GM21825 (cell line): ENCODE measurements around the gene PHKA1.
"Not testable (repeated sequence)": the region's sequence is repeated elsewhere in the genome, so short reads cannot be mapped to it uniquely, and the experiment has no call there.

Source experiments
- ATAC-seq: cut with Tn5 transposase; IDR thresholded peaks from one replicate; pipeline ENCODE4 v1.9.1; 2021; ENCODE audit warnings: mild to moderate bottlenecking, moderate library complexity; ENCODE audit not compliant: unreplicated experiment

PHKA1 gene

DNA sequence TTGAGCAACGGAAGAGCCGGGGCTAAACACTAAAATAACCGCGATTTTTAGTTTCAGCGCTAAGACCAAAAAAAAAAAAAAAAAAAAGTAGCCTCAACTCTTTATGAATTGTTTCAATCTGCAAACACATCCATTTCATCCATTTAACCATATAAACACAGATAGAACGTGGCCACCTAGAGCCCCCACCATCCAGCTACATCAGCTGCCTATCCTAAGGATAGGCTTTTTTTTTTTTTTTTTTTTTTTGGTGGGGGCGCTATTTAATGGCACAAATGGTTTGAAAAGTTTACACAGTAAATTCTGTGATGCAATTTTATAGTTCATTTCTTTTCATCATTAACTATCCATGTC is 141.0 kb downstream of the PHKA1 start:
- no peak for ATAC-seq

DNA sequence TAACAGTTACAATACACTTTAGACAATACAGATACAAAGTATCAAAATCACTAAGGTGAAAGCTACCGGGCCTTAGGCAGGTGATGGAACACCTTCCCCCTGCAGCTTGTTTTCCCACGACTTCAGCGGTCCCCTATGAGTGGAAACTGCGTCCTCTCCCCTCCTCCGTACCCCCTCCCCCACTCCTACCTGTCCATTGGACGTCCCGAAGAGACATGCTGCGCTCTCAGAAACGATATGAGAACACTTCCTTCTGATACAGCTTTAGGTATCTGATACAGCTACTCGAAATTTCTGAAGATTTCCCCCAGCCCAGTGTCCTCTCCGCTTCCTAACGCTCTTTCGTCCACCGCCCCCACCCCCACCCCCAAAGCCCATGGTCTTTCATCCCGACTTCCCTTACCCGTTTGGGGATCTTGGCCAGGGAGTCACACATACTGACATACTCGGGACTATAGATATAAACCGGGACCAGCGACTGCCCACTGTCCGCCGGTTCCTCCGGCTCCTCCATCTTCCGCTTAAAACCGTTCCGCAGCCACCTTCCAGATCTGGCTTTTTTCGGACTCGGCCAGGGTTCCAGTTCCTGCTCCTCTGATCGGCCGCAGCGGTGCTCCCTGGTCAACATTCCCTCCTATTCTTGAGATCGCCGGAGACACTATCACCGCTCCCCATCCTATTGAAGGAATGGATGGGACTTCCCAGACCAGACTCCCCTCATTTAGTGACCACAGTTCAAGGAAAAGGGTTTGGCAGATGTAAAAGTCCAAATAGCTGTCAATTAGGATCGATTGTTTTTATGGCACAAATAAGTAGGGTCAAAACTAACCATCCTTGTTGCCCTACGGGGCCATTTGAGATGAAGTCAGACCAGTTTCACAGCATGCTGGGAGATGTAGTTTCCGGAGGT is 141.6 kb downstream of the PHKA1 start, which contains the start of gene HDAC8:
TSS of gene HDAC8 (minus strand) at position 596 of the 910 bp plus-strand sequence. CDS start at position 514, 82 bp downstream.
- ATAC-seq, result peak; percentile 93

DNA sequence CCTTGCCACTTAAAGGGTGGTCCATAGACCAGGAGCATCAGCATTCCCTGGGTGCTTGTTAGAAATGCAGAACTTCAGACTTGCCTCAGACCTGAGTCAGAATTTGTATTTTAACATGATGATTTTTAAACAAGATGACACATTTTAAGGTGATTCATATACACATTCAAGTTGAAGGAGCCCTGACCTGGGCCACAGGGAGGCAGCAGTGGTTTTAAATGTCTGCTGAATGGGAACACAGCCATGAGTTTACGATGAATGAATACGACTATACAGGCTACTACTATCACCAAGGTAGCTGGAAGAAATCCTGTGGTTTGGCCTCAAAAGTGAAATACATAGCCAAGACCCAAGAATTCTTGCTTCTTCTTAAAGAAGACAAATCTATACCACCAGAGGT is 144.3 kb downstream of the PHKA1 start:
- no peak for ATAC-seq

DNA sequence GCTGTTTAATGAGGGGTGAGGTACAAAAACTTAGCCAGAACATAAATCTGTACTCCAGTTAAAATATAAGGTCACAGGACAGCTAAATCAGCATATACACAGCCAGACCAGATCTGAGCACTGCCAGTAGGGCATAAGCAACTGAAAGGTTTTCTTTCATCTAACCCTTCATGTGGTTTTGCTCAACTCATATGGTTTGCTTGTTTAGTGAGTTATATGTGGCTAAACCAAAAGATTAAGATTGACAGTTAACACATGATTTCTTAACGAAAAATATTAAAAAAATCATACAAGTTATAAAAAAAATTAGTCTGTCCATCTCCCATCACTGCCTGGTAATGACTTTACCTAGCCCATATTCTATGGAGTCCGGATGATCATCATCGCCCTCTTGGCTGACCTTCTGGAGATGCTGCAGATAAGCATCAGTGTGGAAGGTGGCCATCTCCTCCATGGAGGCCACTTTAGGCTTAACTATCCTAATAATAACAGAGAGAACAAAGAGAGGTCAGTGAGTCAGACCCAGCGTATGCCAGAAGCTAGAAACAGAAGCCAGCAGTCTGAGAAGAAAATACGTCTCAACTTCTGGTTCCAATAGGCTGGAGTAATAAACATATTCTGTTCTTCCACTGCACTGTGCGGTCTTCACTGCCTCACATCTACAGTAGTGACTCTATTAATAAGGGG is 145.6 kb downstream of the PHKA1 start:
- no peak for ATAC-seq

DNA sequence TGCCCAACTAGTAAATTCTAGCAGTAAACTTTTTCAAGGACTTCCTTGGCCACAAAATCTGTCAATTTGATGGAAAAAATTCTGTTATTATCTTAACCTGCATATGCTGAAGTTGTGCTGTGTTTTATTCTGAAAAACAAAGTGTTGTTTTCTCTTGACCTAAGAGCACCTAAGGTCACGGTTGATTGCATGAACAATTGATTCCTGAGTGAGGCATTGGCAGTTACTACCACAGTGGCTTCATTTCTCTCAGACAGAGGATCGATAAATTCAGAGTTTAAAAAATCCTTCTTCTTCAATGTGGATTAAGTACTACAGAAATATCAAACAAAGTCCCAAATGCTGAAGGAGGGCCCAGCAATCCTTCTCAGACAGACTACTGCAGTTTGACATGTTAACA is 147.7 kb downstream of the PHKA1 start:
- ATAC-seq, result no peak

DNA sequence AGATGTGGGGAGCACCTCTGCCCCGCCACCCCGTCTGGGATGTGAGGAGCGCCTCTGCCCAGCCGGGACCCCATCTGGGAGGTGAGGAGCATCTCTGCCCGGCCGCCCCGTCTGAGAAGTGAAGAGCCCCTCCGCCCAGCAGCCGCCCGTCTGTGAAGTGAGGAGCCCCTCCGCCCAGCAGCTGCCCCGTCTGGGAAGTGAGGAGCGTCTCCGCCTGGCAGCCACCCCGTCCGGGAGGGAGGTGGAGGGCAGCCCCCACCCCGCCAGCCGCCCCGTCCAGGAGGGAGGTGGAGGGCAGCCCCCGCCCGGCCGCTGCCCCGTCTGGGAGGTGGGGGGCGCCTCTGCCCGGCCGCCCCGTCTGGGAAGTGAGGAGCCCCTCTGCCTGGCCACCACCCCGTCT is 154.5 kb downstream of the PHKA1 start:
- ATAC-seq, result not testable (repeated sequence)

DNA sequence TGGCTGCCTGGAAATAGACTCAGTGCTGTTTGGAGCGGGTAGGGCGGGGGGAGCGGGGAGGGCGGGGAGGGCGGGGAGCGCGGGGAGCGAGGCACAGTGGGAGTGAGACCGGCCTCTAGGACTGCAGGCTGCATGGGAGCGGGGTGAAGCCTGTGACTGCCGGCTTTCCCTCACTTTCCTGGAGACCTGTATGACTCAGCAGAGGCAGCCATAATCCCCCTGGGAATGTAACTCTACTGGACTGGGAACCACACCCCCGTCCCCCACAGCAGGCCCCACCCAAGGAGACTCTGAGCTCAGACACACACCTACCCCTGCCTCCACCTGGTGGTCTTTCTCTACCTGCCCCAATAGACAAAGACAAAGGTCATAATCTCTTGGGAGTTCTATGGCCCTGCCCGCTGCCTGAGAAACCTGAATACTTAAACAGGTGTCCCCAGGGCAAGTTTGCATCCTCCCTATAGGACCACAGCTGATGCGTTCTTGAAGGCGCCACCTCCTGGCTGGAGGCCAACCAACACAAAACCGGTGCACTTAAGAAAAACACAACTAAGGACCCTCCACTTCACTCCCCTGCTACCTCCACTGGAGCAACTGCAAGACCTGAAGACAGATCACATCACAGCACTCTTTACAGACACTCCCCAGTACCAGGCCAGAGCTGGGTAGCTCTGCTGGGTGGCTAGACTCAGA is 159.5 kb downstream of the PHKA1 start:
- no peak for ATAC-seq

DNA sequence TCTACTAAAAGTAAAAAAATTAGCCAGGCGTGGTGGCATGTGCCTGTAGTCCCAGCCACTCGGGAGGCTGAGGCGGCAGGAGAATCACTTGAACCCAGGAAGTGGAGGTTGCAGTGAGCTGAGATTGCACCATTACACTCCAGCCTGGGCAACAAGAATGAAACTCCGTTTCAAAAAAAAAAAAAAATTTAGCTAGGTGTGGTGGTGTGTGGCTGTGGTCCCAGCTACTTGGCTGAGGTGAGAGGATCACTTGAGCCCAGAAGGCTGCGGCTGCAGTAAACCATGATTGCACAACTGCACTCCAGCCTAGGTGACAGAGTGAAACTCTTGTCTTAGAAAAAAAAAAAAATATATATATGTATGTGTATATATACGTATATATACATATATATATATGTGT is 161.7 kb downstream of the PHKA1 start:
- ATAC-seq, result not testable (repeated sequence)

DNA sequence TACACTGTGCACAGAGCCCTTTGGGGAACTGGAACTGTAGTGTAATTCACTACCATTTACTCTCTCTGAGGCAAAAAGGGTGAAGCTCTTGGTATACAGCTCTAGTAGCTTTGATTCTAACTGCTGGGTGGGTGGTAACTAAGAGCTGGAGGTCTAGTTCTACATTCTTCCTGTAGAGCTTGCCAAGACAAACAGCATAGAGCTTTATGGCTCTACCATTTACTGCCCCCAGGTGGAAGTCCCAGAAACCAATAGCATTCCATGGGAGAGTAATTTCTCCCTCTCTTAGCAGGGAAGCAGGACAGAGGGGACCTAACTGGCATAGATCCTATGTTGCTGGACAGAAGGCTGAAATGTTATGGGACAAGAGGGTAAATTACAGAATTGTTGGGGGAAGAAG is 168.1 kb downstream of the PHKA1 start:
- ATAC-seq, result no peak

DNA sequence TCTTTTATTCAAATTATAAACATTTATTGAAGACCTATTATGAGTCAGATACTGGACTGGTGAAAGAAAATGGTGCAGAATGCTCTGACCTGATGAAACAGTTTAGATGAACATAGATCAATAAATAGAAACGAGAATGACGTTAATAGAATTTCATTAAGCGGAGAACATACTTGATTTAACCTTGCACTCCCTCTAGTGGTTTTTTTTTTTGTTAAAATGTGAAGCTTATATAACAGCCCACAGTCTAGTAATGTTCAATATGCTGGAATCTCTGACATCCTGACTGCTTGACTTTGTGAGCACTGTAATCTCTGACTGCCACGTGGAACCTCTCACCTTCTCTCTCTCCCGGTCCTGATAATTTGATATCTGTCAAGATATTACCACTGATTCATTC is 173.8 kb downstream of the PHKA1 start:
- ATAC-seq, result no peak

DNA sequence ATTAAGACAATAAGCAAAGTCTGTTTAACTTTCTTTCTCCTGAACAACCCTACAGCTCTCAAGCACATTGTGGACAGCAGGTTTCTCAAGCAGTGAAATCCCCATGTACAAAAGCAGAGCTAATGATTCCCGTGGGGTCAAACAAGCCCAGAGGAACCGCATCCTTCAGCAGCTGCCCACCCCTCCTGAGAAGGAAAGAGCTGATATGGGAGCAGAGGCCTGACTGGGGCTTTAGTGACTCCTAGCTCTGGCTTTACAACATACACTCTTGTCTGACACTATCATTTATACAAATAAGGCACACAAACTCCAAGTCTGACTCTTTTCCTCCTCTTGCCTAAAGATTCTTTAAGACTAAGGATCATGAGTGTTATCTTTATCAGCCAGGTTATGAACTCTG is 174.3 kb downstream of the PHKA1 start:
- no peak for ATAC-seq

DNA sequence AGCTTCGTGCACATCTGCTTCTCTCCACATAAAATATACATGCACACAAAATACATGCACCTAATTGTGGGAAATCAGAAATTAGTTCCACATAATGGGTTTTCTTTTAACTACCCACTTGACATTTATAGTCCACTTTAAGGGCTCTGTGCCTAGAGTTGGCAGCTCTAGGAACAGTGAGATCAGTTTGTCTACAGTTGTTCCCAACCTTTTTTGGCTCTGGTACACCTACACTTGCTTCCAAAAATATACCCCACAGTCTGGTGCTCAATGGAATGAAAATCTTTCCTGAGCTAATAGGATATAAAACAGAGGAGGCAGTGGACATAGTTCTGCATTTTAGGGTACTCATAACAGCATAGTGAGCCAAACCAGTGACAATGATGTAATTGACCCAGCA is 177.6 kb downstream of the PHKA1 start:
- no peak for ATAC-seq

DNA sequence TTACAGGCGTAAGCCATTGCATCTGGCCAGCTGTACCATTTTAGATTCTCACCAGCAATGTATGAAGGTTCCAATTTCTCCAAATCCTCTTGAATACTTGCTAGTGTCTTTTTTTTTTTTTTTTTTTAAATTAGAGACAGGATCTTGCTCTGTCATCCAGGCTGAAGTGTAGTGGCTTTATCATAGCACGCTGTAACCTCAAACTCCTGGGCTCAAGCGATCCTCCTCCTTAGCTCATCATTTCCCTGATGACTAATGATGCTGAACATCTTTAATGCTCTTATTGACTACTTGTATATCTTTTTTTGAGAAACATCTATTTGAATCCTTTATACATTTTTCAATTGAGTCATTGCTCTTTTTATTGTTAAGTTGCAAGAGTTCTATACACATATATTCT is 181.7 kb downstream of the PHKA1 start:
- no peak for ATAC-seq
